CD1c-positive myeloid dendritic cell (primary cell): Measurements from ENCODE around the gene SLC4A5.

Experiments used
- DNase-seq: peaks from one replicate; pipeline ENCODE4 v3.0.0-alpha.2; 2016; ENCODE audit errors: extremely low spot score

SLC4A5 gene

DNA sequence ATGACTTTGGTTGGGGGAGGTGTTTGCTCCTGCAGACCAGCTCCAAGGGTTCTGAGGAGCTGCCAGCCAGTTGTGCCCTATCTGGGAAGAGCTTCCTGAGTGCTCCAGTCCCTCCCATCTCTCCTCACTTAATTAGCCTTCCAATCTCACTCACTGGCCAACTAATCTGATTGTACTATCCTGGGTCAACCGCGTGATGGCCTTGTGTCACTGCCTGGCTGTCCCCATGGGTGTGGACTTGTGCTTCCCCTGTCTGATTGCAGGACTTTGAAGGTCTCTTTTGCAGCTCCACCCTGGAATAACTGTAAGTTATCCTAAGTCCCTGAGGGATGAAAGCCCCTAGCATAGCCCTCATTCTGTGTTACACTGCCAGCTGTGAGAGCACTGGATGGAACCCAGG is 65.0 kb downstream of the SLC4A5 start:
- no peak for DNase-seq

DNA sequence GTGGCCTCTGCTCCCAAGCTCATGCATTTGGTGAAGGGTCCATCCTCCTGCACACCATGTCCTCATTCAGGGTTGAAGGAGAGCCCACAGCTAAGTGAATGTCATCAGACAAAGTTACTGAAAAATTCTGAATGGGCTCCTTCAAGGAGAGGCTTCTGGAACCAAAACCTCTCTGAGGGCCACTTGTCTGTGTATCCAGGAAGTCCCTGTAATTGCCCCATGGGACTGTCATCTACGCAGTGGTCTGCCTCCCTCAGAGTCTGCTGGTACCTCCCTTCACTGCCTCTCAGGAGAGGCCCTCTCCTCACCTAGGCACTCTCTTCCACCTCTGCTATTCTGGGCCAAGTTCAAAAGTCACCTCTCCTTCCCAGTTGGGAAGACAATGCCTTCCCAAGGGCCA is 68.0 kb downstream of the SLC4A5 start:
- DNase-seq: no peak

DNA sequence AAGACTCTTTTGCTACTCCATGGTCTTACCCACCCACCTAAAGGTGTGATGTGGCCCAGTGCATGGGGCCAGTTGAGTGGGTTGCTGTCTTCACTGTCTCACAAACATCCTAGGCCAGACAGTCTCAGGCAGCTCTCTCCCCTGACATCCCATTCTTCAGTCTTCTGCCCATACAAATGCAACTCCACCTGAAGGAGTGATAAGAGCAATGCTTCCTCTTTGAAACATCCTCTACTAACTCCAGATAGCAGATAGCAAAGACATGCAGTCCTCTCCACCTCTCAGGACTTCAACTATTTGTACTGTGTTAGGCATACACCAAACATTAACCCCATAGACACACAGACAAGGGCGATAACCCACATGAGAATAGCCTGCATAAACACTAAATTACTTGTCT is 73.5 kb downstream of the SLC4A5 start:
- DNase-seq: no peak

DNA sequence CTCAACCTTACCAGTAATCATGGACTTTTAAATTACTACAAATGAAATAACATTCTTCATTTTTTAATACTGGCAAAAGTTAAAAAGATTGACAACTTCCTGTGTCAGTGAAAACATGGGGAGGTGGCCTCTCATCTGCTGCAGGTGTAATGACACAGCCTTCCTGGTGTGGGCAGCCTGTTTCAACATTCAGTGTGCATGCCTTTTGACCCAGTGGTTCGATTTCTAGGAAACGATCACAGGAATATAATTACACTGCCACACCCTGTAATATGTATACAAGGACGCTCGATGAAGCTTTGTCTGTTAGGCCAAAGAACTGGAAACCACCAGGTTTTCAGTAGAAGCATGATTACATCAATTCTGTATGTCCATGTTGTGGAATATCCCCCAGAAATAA is 76.1 kb downstream of the SLC4A5 start:
- DNase-seq: peak; percentile 3

DNA sequence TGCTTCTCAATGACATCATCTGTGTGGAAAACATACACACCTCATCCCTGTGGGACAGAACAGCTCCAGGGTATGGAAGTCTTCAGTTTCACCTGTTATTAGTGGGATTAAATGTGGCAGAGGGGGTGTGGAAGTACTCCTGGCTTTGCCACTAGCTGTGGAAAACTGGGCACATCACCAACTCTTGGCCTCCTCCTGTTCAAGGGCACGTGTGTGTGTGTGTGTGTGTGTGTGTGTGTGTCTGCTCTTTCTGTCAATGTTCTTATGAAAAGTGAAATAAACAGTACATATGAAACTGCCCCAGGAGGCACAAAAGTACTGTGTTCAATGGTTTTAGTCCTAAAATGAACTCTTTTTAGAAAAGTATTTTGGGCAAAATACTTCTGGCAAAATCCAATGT is 78.9 kb downstream of the SLC4A5 start:
- DNase-seq: no peak

DNA sequence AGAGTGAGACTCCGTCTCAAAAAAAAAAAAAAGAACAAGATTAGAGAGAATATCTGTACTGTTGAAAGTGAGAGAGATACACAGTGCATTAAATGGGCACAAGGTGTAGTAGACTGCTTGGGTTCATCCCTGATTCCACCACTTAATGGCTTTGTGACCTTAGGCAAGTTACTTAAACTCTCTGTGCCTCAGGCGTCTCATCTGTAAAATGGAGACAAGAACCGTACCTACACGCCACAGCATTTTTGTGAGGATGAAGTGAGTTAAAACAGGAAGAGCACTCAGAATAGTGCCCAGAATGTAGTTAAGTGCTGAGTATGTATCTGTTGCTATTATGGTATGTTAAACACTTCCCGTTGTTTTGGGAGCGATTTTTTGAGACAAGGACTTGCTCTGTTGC is 80.5 kb downstream of the SLC4A5 start:
- no peak for DNase-seq

DNA sequence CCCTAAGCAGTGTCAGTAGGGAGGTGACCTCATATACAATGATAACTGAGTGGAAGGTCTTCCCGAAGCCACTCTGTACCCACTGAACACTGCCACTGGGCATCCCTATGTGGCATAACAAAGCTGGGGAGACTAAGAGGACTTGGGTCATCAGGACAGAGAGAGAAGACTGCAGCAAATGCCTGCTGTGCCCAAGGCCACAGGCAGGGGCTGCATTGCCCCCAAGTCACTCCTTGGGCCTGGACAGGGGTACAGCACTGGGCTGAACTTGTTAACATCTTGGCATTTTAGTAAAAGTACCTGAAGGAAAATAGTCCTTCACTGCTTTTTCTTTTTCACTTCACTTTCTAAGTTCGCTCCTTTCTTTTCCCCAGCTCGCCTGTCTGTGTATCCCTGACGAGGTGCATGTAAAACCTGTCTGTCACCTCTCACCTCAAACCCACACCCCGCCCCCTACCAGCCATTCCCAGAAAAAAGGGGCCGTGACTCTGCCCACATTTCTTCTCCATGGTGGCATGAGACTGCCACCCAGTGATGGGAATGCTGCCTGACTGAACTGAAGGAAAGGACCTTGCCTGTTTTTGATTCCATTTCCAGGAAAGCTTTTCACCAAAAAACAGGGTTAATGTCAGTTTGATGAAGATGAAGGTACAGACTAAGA is 81.9 kb downstream of the SLC4A5 start:
- DNase-seq: no peak

DNA sequence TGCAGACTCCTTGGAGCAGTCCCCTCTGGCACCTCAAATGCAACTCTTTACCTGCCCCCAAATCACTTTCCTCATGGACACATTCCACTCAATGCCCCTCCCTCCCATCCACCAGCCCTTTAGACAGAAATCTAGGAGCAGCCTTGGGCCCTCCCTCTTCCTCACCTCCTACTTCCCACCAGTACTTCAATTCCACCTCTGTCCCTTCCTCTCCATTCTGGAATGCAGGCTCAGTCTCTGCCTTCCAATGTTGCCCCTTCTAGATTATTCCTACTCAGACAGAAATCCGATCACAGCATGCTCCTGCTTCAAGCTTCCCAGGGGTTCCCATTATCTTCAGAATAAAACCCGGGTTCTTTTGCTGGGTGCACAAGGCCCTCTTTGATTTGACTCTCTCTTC is 82.7 kb downstream of the SLC4A5 start:
- DNase-seq: no peak

DNA sequence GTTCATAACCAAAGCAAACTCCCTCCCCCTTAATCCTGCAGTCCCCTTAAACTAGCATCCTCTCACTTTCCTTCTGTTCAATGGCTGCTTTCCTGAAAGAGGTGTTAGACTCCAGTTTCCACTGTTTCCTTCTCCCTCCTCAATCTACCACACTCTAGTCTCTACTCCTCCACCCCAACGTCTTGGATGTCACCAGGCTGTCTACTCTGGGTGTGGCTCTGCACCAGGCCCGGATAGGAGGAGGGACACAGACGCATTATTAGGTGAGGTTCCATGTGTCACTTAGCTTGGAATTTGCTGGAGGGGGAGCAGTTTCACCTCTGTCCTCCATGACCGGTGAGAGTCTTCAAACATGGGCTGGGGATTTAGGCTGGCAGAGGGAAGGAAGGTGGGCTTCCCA is 83.5 kb downstream of the SLC4A5 start:
- DNase-seq: no peak

DNA sequence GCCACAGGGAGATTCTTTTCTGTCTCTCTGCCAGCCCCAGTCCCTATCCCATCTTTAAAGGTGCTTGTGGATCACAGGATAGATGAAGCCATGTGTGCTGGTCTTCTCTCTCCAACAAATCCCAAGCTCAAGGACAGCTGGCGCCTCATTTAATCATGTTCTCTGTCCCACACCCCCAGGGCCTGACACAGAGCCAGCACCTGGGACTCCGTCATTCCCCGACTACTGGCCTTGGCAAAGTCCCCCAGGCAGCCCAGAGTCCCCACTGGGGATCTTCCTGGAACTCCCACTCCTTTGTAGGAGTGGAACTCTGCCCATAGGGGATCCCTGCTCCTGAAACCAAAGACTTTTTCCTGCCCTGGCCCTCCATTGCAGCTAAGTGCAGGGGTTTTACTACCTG is 84.0 kb downstream of the SLC4A5 start:
- no peak for DNase-seq

DNA sequence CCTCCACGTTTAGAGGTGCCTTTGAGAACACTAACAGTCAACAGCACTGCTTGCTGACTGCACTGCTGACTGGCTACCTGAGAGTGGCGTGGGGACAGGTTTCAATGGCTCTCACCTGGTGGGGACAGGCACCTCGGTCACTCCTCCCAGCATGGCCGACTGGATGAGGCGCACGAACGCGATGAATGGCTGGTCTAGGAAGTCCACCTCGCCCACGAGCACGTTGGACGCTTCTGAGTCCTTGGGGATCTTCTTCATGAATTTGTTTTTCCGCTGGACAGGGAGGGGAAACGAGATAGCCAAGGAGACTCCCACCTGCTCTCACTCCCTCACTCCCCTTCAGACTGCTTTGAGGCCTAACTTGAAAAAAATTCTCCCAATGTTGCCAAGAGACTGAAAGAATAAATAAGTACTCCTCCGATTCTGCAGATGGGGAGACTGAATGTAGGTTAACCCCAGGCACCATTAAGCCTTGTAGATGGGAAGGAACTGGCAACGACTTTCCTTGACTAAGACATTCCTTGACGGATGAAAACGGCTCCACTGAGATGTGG is 87.5 kb downstream of the SLC4A5 start:
- DNase-seq: no peak

DNA sequence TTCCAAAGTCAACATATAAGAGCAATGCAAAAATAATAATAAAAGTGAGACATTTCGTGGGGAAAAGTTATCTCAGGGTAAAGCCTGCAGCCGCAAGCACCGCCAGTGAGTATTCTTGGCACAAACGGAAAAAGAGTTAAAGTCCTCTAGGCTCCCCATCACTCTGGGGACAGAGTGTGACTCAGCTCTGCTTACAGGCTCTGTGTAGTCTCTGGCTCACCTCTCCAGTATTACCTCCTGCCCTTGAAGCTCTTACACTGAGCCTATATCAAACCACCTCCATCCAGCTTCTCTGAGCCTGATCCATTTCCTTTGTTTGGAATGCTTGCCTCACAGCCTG is 89.3 kb downstream of the SLC4A5 start:
- no peak for DNase-seq

DNA sequence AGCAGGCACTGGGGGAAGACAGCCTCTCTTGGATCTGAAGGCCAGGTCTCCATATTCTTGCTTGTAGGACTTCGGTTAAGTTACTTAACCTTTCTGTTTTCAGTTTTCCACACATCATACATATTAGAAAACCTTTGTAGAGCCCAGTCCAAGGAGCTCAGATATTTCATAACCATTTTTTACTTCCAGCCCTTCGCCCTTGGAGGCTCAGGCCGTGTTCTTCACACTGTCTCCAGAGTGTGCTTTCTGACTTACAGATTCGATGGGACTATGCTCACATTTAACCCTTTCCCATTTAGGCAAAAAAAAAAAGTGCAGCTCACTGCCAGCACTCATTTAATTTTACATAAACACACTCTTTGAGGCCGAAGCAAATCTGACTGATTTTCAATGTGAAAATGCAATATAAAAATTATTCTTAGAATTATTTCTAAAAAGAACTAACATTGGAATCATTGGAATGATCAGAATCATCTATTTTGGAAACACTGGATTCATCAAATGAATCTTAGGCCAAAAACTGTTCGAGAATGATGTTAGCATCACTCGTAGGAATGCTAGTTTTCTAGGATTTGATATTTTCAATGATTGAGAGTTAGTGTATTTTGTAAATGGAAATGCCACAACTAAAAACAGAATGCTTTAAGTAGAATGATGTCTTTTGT is 89.8 kb downstream of the SLC4A5 start:
- no peak for DNase-seq

DNA sequence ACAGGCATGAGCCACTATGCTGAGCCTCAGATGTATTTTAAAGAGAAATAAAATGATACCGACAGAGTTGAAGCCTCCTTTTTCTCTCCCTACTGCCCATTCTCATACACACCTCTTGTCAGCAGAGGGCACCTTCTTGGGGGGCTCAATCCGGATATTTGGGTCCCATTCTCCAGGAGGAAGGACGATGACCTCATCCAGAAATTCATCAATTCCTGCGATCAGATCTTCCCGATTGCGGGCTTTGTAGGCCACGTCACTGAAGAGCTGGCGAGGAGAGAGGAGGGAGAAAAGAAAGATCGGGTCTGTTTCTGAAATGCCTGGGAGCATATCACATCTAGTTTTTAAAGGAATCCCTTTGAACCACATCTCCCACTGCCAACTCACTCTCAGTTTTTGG is 90.4 kb downstream of the SLC4A5 start:
- DNase-seq: no peak

DNA sequence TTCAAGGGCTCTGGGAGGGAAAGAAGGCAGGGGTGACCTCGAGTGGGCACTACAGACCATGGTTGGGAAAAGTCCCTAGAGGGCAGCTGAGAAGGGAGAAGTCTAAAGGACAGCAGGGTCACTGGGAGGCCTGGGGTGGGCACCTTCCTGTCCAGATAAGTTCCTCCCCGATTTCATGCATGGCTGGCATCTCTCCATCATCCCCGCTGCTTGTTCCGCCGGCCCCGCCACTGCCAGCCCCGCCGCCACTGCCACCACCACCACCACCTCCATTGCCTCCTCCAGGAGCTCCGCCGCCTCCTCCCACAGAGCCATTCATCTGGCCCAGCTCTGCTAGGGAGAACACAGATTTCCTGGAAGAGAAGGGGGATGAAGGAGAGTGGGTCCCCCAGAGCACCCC is 91.2 kb downstream of the SLC4A5 start:
- DNase-seq: no peak

DNA sequence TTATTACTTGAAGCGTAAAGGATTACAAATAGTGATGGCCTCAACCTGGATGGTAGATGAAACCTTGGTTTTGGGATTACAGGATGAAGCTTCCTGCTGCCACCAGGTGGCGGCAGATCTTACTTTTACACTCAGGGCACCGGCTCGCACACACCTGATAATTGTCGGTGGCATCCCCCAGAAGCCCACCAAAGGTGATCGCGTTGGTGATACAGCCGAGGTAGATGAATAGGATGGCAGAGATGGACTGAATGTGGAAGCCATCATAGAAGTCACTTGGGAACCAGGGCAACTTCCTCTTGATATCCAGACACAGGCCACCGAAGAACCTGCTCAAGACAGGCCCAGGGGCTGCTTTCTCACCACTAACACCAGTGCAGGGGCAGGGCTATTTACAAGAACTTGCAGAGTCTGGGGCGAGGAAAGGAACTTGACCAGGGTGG is 93.0 kb downstream of the SLC4A5 start:
- peak; percentile 40 for DNase-seq

DNA sequence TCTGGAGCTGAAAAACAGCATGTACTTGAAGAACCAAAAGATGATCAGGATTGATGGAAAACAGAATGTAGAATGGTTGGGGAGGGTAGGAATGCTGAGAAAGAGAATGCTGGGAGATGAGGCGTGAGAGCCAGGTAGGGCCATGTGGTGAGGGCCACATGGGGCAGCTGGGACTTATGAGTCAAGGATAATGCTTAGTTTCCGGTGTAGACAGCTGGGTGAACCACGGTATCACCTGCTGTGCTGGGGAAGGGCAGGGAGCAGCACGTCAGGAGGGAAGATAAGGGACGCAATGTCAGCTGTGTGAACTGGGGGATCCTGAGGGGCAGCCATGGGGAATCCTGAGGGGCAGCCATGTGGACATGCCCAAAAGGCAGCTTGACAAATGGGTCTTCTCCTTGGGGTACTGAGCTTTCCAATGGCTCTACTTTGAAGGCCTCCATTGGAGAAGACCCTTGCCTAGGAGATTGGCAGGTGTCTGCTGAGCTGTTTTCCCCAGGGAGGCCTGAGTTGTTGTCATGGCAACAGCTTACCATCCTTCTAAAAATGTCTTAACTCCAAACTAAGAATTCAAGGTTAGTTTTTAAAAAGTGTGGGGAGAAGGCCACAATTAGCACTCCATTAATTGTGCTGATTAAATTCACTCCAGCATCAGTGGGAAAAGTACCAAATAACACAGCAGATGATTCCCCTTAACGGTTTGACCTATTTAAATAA is 93.7 kb downstream of the SLC4A5 start:
- no peak for DNase-seq

DNA sequence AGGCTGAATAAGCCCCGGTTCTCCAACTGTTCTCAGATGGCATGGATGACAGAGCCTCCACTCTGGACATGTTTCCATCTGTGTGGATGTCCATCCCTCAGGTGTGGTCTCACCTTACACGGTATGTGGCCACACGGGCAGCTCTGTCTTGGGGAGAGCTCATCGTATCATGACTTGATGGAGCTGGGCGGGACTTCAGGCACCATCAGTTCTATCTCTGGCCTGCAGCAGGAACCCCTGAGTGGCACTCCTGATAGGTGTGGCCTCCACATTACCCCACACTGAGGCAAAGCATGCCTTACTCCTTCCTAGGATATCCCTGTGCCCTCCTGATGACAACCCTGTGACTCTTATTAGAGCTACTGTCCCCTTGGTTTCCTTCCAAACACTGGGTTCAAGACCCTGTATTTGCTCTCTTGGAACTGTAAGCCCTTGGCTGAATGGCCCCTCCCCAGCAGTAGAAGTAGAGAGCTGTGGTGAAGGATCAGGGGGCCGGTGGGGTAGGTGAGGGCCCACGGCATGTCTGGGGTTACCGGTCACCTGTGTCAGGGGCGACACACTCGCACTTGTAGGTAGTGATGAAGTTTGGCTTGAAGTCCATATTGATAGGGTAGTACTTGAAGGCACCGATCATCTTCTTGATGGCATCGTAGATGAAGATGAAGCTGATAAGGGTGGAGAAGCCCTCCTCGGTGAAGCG is 96.6 kb downstream of the SLC4A5 start:
- no peak for DNase-seq

DNA sequence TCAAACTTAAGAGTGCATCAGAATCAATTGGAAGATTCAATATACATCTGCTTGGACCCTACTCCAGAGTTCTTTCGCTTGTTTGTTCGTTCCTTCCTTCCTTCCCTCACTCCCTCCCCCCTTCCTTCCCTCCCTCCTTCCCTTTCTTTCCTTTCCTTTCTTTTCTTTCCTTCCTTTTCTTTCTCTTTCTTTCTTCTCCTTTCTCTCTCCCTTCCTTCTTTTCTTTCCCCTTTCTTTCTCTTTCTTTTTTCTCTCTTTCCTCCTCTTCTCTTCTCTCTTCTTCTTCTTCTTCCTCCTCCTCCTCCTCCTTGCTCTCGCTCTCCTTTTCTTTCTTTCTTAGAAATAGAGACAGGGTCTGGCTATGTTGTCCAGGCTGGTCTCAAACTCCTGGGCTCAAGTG is 98.9 kb downstream of the SLC4A5 start:
- no peak for DNase-seq

DNA sequence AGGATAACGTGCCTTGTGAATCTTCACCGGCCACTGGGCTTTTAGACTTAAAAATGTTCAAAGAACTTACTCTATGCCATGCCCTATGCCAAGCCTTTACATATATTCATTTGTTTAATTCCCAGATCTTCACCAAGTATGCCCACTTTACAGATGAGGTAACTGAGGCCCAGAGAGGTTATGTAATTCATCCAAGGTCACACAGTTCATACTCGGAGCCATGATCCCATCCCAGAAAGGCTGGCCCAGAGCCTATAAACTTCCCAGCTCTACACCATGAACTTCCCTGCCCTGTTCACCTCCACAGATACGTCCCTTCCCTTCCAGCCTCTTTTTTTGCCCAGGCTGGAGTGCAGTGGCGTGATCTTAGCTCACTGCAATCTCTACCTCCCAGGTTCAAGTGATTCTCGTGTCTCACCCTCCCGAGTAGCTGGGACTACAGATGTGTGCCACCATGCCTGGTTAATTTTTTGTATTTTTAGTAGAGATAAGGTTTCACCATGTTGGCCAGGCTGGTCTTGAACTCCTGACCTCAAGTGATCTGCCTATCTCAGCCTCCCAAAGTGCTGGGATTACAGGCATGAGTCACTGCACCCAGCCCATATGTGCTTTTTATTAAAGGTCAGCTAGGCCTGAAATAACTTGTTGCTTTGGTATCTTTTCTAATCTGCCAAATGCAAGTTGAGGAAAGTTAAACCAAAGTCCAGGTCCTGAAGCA is 100.7 kb downstream of the SLC4A5 start:
- DNase-seq: no peak

DNA sequence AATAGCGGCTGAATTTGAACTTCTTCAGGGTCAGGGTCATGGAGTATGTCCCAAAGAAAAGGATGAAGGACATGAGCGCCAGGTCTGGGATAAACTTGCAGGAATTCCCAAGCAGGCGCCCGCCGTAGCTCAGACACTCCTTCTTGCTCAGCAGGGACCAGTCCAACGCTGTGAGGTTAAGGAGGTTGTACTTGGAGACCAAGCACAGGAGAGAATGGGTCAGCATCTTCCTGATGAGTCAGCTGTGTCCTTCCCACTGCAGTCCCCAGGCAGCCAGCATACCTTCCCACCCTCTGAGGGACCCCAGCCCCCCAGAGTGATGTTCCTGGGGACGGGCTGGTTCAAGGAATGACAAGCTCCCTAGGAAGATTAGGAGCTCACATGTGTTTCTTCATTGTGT is 103.9 kb downstream of the SLC4A5 start:
- no peak for DNase-seq

DNA sequence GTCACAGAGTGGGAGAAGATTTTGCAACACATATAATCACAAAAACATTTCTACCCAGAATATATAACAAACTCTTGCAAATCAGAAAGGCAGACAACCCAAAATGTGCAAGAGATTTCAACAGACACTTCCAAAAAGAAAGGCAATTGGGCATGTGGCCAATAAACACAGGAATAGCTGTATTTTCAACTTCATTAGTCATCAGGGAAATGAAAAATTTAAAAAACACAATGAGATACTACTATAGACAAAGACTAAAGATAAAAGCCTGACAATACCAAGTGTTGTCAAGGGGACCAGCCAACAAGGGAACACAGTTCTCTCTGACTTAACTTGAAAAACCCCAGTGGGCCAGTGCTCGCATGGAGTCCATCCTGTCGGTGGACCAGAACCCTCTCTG is 104.3 kb downstream of the SLC4A5 start:
- DNase-seq: no peak
